Subcutaneous adipose tissue (tissue), 4 donors: ENCODE results near the gene SMC4. TPM values are rescaled to one million over a fixed set of nuclear protein-coding genes. Genes with fewer than 3 reads are reported as not detected.

Experiments
- CTCF ChIP-seq: fragments of 450-650 bp; IDR thresholded peaks from one replicate; pipeline ENCODE4 v1.5.1; 2016; ENCODE audit warnings: low read depth, mild to moderate bottlenecking, control low read depth, antibody characterized with exemption, moderate library complexity
- total RNA-seq, 4 donors: library from RNA; depleted of rRNA; stranded (reverse); fragments of >200 nt; gene quantifications; one replicate each; pipeline ENCODE4 v1.1.0, GENCODE V29; 2016

Gene SMC4
- total RNA-seq: 10 to 100 TPM; 19.1 to 39.4 (median 35.6) TPM

- TF ChIP-seq CTCF: no peak
These were observed at the start of gene SMC4, which contains the start of gene IFT80 for GRCh38 chr3:160399125-160400029. Gene SMC4 (plus strand): TSS chr3:160399650. CDS start chr3:160400827, 1,177 bp downstream. Gene IFT80 (minus strand): TSS chr3:160399225. CDS start chr3:160384600, 14,625 bp downstream.

- TF ChIP-seq CTCF: no peak
These were observed 43.6 kb upstream of the SMC4 start for GRCh38 chr3:160355826-160356225.

GRCh38 chr3:160365869-160366522, 33.5 kb upstream of the SMC4 start:
- TF ChIP-seq CTCF: no peak

- TF ChIP-seq CTCF: no peak
These were observed 30.6 kb upstream of the SMC4 start for GRCh38 chr3:160368804-160369203.

GRCh38 chr3:160369784-160370183, 29.7 kb upstream of the SMC4 start:
- no peak for TF ChIP-seq CTCF

- TF ChIP-seq CTCF: no peak
These were observed 28.2 kb upstream of the SMC4 start for GRCh38 chr3:160370987-160371857.
